Ovary (tissue), 9 donors: Measurements from ENCODE around the gene SLC37A1. TPM values are rescaled to one million over a fixed set of nuclear protein-coding genes. Genes with fewer than 3 reads are reported as not detected.

Experiments
- DNase-seq, 5 donors: peaks; one replicate each; pipeline ENCODE4 v3.0.0-alpha.2; 2019 to 2020
- H3K27ac ChIP-seq, 2 donors: fragments of 200-600 bp; one replicate each; pipeline versions ENCODE4 v1.5.1 to v1.8.0; 2019 to 2022
- H3K27me3 ChIP-seq: fragments of 200-600 bp; one replicate; pipeline ENCODE4 v1.8.0; 2022
- H3K36me3 ChIP-seq: fragments of 200-600 bp; sonication (generic); one replicate; pipeline ENCODE4 v1.5.1; 2019
- H3K4me1 ChIP-seq: one replicate; pipeline ENCODE4 v1.8.1; 2013; ENCODE audit warnings: mild to moderate bottlenecking, moderate library complexity; ENCODE audit not compliant: insufficient read depth
- H3K4me3 ChIP-seq: fragments of 200-600 bp; sonication (generic); one replicate; pipeline ENCODE4 v1.5.1; 2017
- H3K9me3 ChIP-seq, 2 donors: fragments of 200-600 bp in 1 of 2; sonication (generic) in 1 of 2; one replicate each; pipeline versions ENCODE4 v1.5.1 to v1.8.1; 2013 to 2019; ENCODE audit warnings: mild to moderate bottlenecking in 1 of 2, moderate library complexity in 1 of 2
- EP300 ChIP-seq: sonication (generic); formaldehyde crosslinking; IDR thresholded peaks from one replicate; pipeline ENCODE4 v1.6.1; 2017; ENCODE audit warnings: antibody characterized with exemption
- POLR2A ChIP-seq: fragments of 450-650 bp; IDR thresholded peaks from one replicate; pipeline ENCODE4 v1.6.1; 2017; ENCODE audit warnings: antibody characterized with exemption, mild to moderate bottlenecking, moderate library complexity
- WGBS, 3 donors: extraction: QIAGEN DNeasy Blood & Tissue Kit in 1 of 3; methylation state at CpG; one replicate each; pipeline versions ENCODE4 v1.1.5 to v1.1.7; 2013 to 2017; 5-methylcytosine and 5-hydroxymethylcytosine counted together
- intact Hi-C, 4 donors: fragments of 100-400 bp; cut with DNase I; formaldehyde crosslinking; loops; one replicate each; pipeline versions ENCODE4 v1.11.0 to v1.15.1; 2022 to 2023
- polyA plus RNA-seq, 2 donors: library from polyadenylated mRNA; stranded (reverse); fragments of 200-250 nt in 1 of 2; fragments of 350-450 nt in 1 of 2; fragmentation: Illumina TruSeq in 1 of 2; extraction: RNeasy Lipid Tissue Mini Kit (QIAGEN cat#74804) in 1 of 2; gene quantifications; one replicate each; pipeline ENCODE4 v1.2.3, GENCODE V29; 2013 to 2014
- total RNA-seq, 7 donors: library from RNA; depleted of rRNA in 2 of 7; stranded (reverse); fragments of >200 nt in 2 of 7; fragmentation: NEBNext Ultra II Directional in 3 of 7; extraction: Animal tissue kit (Norgen Biotek cat#: 25700) in 3 of 7; gene quantifications; one replicate each; pipeline versions ENCODE4 v1.1.0 to v1.2.4, GENCODE V29; 2016 to 2023
- TF ChIP-seq, protein P1 (sequence below), 3 donors: fragments of 450-650 bp in 2 of 3; fragments of 200-600 bp in 1 of 3; IDR thresholded peaks; one replicate each; pipeline versions ENCODE4 v1.5.1 to v1.8.0; 2016 to 2022; ENCODE audit warnings: antibody characterized with exemption in 3 of 3, mild to moderate bottlenecking in 1 of 3
- donor health status: DM: no; HTN: no; CAD: no; lungs with moderate emphysema.
- donor health status: DM: no; HTN: no; CAD: no.
- donor health status: Bipolar disorder and iron deficiency.
- donor health status: DM: yes; HTN: yes; CAD: no.
- donor health status: DM: no; HTN: no; CAD: no.
- donor health status: DM: yes; HTN: yes; CAD: no.

The SLC37A1 gene
- total and polyA plus RNA-seq, 9 donors, result 5.1 to 10.0 (median 7.4) TPM

DNA sequence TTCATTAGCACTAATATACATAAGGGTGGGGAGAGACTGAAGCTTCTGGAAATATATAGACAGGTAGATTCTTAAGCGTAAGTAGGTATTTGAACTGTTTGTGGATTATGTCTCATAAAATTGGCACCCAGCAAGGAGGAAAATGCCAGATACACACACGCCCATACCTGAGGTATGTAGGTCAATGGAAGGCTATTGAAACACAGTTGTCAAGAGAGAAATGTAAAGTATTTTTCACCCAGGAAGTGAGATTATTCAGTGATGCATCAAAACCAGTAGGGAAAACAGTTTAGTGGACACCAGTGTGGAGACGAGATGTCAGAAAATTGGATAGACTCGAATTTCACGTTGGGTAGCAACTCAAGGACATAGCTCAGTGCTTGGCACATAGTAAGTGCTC lies 12.9 kb upstream of the SLC37A1 start:
- TF ChIP-seq, protein P1, sequence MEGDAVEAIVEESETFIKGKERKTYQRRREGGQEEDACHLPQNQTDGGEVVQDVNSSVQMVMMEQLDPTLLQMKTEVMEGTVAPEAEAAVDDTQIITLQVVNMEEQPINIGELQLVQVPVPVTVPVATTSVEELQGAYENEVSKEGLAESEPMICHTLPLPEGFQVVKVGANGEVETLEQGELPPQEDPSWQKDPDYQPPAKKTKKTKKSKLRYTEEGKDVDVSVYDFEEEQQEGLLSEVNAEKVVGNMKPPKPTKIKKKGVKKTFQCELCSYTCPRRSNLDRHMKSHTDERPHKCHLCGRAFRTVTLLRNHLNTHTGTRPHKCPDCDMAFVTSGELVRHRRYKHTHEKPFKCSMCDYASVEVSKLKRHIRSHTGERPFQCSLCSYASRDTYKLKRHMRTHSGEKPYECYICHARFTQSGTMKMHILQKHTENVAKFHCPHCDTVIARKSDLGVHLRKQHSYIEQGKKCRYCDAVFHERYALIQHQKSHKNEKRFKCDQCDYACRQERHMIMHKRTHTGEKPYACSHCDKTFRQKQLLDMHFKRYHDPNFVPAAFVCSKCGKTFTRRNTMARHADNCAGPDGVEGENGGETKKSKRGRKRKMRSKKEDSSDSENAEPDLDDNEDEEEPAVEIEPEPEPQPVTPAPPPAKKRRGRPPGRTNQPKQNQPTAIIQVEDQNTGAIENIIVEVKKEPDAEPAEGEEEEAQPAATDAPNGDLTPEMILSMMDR (IDR thresholded peaks at IDR 0.05), result no peak
- TF ChIP-seq POLR2A (no peak), EP300 (no peak)
- Histone ChIP-seq H3K9me3 (no peaks in the 10 kb centered on the region), H3K27me3 (no peaks in the 10 kb centered on the region), H3K4me3 (no peak overlapping the region), H3K4me1 (peaks cover 4% of the 10 kb centered on the region), H3K27ac (no peak overlapping the region), H3K36me3 (no peaks in the 10 kb centered on the region)
- intact Hi-C loops, result no loop called here
- no peak for DNase-seq
- 67 to 80% (median 77%) methylated on average over 5 of the region's 5 CpGs for WGBS, 3 donors

DNA sequence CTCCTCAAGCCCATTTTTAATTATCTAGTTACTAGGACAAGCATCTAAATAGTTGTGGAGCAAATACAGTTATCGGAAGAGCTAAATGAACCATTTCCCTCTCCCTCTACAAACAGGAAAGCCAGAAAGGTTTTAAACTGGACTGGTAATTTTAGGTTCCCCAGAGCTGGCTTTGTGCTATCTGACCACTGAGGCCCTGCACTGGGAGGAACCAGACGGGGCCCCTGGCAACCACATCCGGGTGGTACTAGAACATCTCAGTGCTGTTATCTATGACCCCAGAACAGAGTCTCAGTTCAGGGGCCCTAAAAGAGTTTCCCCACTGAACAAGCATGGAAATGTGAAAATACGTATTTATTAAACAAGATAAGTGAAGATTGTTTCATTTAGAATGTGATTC lies 9.9 kb upstream of the SLC37A1 start:
- Histone ChIP-seq H3K36me3 (no peaks in the 10 kb centered on the region), H3K27me3 (no peaks in the 10 kb centered on the region), H3K4me1 (no peaks in the 10 kb centered on the region), H3K27ac (no peak overlapping the region), H3K9me3 (no peaks in the 10 kb centered on the region), H3K4me3 (no peak overlapping the region)
- WGBS, 3 donors, result 72 to 85% (median 75%) methylated on average over 4 of the region's 4 CpGs
- no peak for DNase-seq
- TF ChIP-seq EP300 (no peak), POLR2A (no peak)
- TF ChIP-seq, protein P1 (IDR thresholded peaks at IDR 0.05), result no peak
- intact Hi-C loops, result no loop called here

DNA sequence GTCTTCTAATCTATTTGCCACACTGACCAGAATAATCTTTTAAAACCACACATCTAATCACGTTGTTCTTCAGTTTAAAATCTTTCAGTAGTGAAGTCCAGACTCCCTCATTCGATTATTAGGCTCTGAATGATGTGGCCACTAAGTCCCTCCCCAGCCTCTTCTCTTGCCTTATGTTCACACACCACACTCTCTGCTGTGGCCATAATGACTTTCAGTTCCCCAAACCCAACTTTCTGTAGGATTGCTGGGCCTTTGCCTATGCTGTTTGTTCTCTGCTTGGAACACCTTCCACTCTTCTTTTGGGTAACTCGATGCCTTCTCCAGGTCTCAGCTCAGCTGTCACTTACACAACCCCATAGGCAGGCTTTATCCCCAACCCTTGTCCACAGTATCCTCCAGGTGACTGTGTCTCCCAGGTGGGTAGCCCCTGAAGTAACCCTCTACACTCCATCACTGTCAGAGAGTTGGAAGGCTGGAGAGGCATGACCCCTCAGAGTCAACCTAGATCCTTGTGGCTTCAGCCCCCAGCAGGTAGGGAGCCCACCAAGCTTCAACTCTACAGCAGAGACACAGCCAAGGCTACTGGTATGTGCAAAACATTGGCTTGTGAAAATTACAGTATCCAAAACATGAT lies 8.4 kb upstream of the SLC37A1 start:
- WGBS, 3 donors, result 69 to 79% (median 76%) methylated on average over 3 of the region's 3 CpGs
- no peaks in the 10 kb centered on the region for H3K36me3 ChIP-seq
- TF ChIP-seq, protein P1 (IDR thresholded peaks at IDR 0.05), result no peak
- no peak for TF ChIP-seq EP300
- no peak for TF ChIP-seq POLR2A
- intact Hi-C loops, result no loop called here
- no peak overlapping the region for H3K4me3 ChIP-seq
- H3K27ac ChIP-seq, result no peak overlapping the region
- H3K4me1 ChIP-seq, result no peaks in the 10 kb centered on the region
- H3K9me3 ChIP-seq, result no peaks in the 10 kb centered on the region
- no peaks in the 10 kb centered on the region for H3K27me3 ChIP-seq
- DNase-seq, result no peak

- Histone ChIP-seq H3K36me3 (no peaks in the 10 kb centered on the region), H3K27ac (no peak overlapping the region), H3K4me1 (no peaks in the 10 kb centered on the region), H3K27me3 (no peaks in the 10 kb centered on the region), H3K4me3 (no peak overlapping the region), H3K9me3 (no peaks in the 10 kb centered on the region)
- 92 to 95% (median 95%) methylated on average over 4 of the region's 4 CpGs for WGBS, 3 donors
- no peak for DNase-seq
- intact Hi-C loops, result no loop called here
- TF ChIP-seq EP300 (no peak), POLR2A (no peak)
- TF ChIP-seq, protein P1 (IDR thresholded peaks at IDR 0.05), result no peak
These were observed 6.2 kb upstream of the SLC37A1 start for GRCh38 chr21:42507418-42507817.
